ENCODE measurements around the gene SFXN2. TPM values are rescaled to one million over a fixed set of nuclear protein-coding genes. Genes with fewer than 3 reads are reported as not detected.

SFXN2 gene
- total and polyA plus RNA-seq, 2 experiments from 2014 or later, result 5.7 to 6.2 TPM

DNA sequence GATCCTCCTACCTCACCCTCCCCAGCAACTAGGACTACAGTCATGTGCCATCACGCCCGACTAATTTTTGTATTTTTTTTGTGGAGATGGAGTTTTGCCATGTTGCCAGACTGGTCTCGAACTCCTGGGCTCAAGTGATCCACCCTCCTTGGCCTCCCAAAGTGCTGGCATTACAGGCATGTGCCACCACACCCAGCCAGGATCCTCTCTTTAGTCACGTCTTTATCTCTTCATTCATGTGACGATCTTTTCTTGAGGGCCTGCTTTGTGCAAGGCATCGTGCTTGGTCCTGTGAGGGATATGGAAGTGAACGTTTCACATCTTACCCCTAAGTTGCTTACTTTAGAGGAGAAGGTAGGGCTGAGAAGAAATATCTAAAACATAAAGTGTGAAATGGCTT, 50.9 kb downstream of the SFXN2 start:
- Mint-ChIP-seq H3K9me3 (no peaks in the 10 kb centered on the region), H3K4me1 (peaks cover 4% of the 10 kb centered on the region; the same call in 2 of the 3 replicates), H3K27ac (no peak overlapping the region), H3K4me3 (no peak overlapping the region), H3K27me3 (ENCODE audit: insufficient read depth, low read depth, poor library complexity) (peaks cover 4% of the 10 kb centered on the region), H3K36me3 (ENCODE audit: low read depth) (no peaks in the 10 kb centered on the region)
- H3K9me2 ChIP-seq (ENCODE audit: insufficient read depth), result no peaks in the 10 kb centered on the region
- H3K36me3 ChIP-seq (ENCODE audit: insufficient read depth), result no peaks in the 10 kb centered on the region
- no peaks in the 10 kb centered on the region; the same call in 1 of the 2 replicates for H3K79me2 ChIP-seq (replicated peaks; ENCODE audit: insufficient read depth)
- 0 out of 2 replicates have a peak, but pooled peaks cover 3% of the 10 kb centered on the region for H3F3A ChIP-seq (replicated peaks; ENCODE audit: low read depth)
- no peaks in the 10 kb centered on the region for H3K27me3 ChIP-seq (ENCODE audit: insufficient read depth)
- H4K20me1 ChIP-seq (replicated peaks; ENCODE audit: insufficient read depth), result 0 out of 2 replicates have a peak, but pooled peaks cover 2% of the 10 kb centered on the region
- DNase-seq (ENCODE audit: low spot score), result no peak
- H3K4me3 ChIP-seq, result no peak overlapping the region
- no peaks in the 10 kb centered on the region for H3K4me1 ChIP-seq (ENCODE audit: insufficient read depth)
- no peak overlapping the region for H3K27ac ChIP-seq (ENCODE audit: low read depth)
- ATAC-seq, result no peak
- H3K4me2 ChIP-seq, result no peak overlapping the region
- H2AFZ ChIP-seq, result no peak overlapping the region
- TF ChIP-seq EZH2phosphoT487 (IDR thresholded peaks at IDR 0.05; ENCODE audit: unreplicated experiment) (no peak), JUNB (IDR thresholded peaks at IDR 0.05; ENCODE audit: unreplicated experiment) (no peak), EZH2 (IDR thresholded peaks at IDR 0.05; ENCODE audit: low read depth, unreplicated experiment) (no peak), ZNF331 (CRISPR knock-in tag; IDR thresholded peaks at IDR 0.05; ENCODE audit: low read depth) (no peak), ETS1 (IDR thresholded peaks at IDR 0.05) (no peak), ZNF462 (CRISPR knock-in tag; IDR thresholded peaks at IDR 0.05) (no peak)
- TF ChIP-seq, protein P1, sequence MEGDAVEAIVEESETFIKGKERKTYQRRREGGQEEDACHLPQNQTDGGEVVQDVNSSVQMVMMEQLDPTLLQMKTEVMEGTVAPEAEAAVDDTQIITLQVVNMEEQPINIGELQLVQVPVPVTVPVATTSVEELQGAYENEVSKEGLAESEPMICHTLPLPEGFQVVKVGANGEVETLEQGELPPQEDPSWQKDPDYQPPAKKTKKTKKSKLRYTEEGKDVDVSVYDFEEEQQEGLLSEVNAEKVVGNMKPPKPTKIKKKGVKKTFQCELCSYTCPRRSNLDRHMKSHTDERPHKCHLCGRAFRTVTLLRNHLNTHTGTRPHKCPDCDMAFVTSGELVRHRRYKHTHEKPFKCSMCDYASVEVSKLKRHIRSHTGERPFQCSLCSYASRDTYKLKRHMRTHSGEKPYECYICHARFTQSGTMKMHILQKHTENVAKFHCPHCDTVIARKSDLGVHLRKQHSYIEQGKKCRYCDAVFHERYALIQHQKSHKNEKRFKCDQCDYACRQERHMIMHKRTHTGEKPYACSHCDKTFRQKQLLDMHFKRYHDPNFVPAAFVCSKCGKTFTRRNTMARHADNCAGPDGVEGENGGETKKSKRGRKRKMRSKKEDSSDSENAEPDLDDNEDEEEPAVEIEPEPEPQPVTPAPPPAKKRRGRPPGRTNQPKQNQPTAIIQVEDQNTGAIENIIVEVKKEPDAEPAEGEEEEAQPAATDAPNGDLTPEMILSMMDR (conservative IDR thresholded peaks at IDR 0.05; ENCODE audit: low read depth in 2 of 2), result no peak

Data from GM23338 (cell line).